ENCODE results near the gene SMARCE1.

SMARCE1 gene

GRCh38 chr17:40625311-40625710 is 22.3 kb downstream of the SMARCE1 start:
- POLR2A ChIA-PET: interaction anchor here (1.2 to 2.0 kb wide), 2 partner anchors 10 to 22 kb away, joined by 3 to 12 read pairs; partner anchors contain the start of gene SMARCE1

DNA sequence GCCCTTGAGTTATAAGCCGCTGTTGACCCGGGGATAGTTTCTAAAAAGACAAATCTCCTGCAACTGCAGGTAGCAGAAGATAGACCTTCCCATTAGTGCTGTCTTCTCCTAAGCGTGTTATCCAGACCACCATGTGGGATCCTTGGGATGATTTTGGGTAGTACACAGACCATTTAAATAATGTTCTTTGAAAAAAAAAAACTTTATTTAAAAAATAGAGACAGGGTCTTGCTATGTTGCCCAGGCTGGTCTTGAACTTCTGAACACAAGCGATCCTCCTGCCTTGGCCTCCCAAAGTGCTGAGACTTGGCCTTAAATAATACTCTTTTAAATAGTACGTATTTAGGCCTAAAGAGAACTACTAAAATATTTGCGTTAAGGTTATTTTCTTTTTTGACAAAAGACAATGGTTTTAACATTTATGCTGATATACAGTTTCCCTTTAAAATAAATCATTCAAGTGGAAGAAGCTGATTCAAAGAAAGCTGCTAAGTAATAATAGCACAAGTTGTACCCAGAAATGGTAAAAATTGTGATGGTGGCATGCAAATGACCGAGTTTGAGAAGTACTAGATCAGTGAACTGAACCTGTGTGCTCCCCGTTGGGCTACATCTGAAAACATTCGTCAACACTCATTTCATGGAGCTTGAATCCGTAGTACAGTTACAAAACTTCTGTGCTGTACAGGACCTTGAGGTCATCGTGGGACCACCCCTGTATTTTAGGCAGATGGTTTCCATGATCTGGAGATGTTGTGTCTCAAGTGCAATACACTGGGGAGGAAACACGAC is 24.0 kb downstream of the SMARCE1 start:
- ChIA-PET CTCF (interaction anchor here (2.2 kb wide), 1 partner anchor 8 kb away, joined by 7 read pairs; no protein-coding TSS in a partner anchor), POLR2A (interaction anchor here (2.0 kb wide), 1 partner anchor 24 kb away, joined by 12 read pairs; the partner anchor contains the start of gene SMARCE1)
- DNase-seq (ENCODE audit: extremely low spot score): no peak
- no peak for TF ChIP-seq HDGF (IDR thresholded peaks at IDR 0.05; ENCODE audit: borderline replicate concordance)
- TF ChIP-seq BHLHE40 (IDR thresholded peaks at IDR 0.05; ENCODE audit: borderline replicate concordance): no peak
- no peak for TF ChIP-seq ARNT (IDR thresholded peaks at IDR 0.05)
- TF ChIP-seq SUZ12 (IDR thresholded peaks at IDR 0.05): no peak
- TF ChIP-seq NFRKB (IDR thresholded peaks at IDR 0.05): no peak
- no peak for TF ChIP-seq LEF1 (IDR thresholded peaks at IDR 0.05; ENCODE audit: borderline replicate concordance)
- no peak for TF ChIP-seq FOXA1 (IDR thresholded peaks at IDR 0.05)
- TF ChIP-seq FOXM1 (IDR thresholded peaks at IDR 0.05; ENCODE audit: borderline replicate concordance): no peak

More at GRCh38 chr17:40625311-40625710, 22.3 kb downstream of the SMARCE1 start:
- CTCF ChIA-PET: interaction anchor here (1.4 to 2.2 kb wide), 2 partner anchors 10 to 15 kb away, joined by 3 to 7 read pairs; no protein-coding TSS in a partner anchor
- TF ChIP-seq NFRKB (IDR thresholded peaks at IDR 0.05) (no peak), FOXM1 (IDR thresholded peaks at IDR 0.05; ENCODE audit: borderline replicate concordance) (no peak), L3MBTL2 (conservative IDR thresholded peaks at IDR 0.05) (no peak), BHLHE40 (IDR thresholded peaks at IDR 0.05; ENCODE audit: borderline replicate concordance) (no peak), LEF1 (IDR thresholded peaks at IDR 0.05; ENCODE audit: borderline replicate concordance) (no peak), CTBP1 (IDR thresholded peaks at IDR 0.05; ENCODE audit: borderline replicate concordance) (no peak), ZNF384 (IDR thresholded peaks at IDR 0.05) (no peak), ARNT (IDR thresholded peaks at IDR 0.05) (no peak), HDGF (IDR thresholded peaks at IDR 0.05; ENCODE audit: borderline replicate concordance) (no peak), FOXA1 (IDR thresholded peaks at IDR 0.05) (no peak), TARDBP (IDR thresholded peaks at IDR 0.05) (no peak), SP1 (IDR thresholded peaks at IDR 0.05) (no peak), SUZ12 (IDR thresholded peaks at IDR 0.05) (no peak), PKNOX1 (IDR thresholded peaks at IDR 0.05) (no peak), FOXK2 (IDR thresholded peaks at IDR 0.05) (no peak), ELF4 (IDR thresholded peaks at IDR 0.05) (no peak)
- no peak for DNase-seq (ENCODE audit: extremely low spot score)

- ChIA-PET CTCF (no interaction called here), POLR2A (interaction anchor here (1.1 kb wide), 1 partner anchor 26 kb away, joined by 3 read pairs; no protein-coding TSS in a partner anchor)
- no peak for DNase-seq (ENCODE audit: extremely low spot score)
- no peak for TF ChIP-seq FOXM1 (IDR thresholded peaks at IDR 0.05; ENCODE audit: borderline replicate concordance)
- no peak for TF ChIP-seq ARNT (IDR thresholded peaks at IDR 0.05)
- TF ChIP-seq BHLHE40 (IDR thresholded peaks at IDR 0.05; ENCODE audit: borderline replicate concordance): no peak
- no peak for TF ChIP-seq LEF1 (IDR thresholded peaks at IDR 0.05; ENCODE audit: borderline replicate concordance)
- TF ChIP-seq PKNOX1 (IDR thresholded peaks at IDR 0.05): no peak
- TF ChIP-seq ZNF384 (IDR thresholded peaks at IDR 0.05): no peak
- no peak for TF ChIP-seq SUZ12 (IDR thresholded peaks at IDR 0.05)
- TF ChIP-seq CTBP1 (IDR thresholded peaks at IDR 0.05; ENCODE audit: borderline replicate concordance): no peak
- no peak for TF ChIP-seq ELF4 (IDR thresholded peaks at IDR 0.05)
- no peak for TF ChIP-seq NFRKB (IDR thresholded peaks at IDR 0.05)
- no peak for TF ChIP-seq TARDBP (IDR thresholded peaks at IDR 0.05)
- TF ChIP-seq FOXK2 (IDR thresholded peaks at IDR 0.05): no peak
- no peak for TF ChIP-seq SP1 (IDR thresholded peaks at IDR 0.05)
- no peak for TF ChIP-seq HDGF (IDR thresholded peaks at IDR 0.05; ENCODE audit: borderline replicate concordance)
- no peak for TF ChIP-seq FOXA1 (IDR thresholded peaks at IDR 0.05)
- TF ChIP-seq L3MBTL2 (conservative IDR thresholded peaks at IDR 0.05): no peak
Measured at GRCh38 chr17:40622509-40622928, 25.1 kb downstream of the SMARCE1 start.

- TF ChIP-seq L3MBTL2 (conservative IDR thresholded peaks at IDR 0.05): no peak
- TF ChIP-seq ZNF384 (IDR thresholded peaks at IDR 0.05): no peak
- TF ChIP-seq ELF4 (IDR thresholded peaks at IDR 0.05): no peak
- TF ChIP-seq SUZ12 (IDR thresholded peaks at IDR 0.05): no peak
- no peak for TF ChIP-seq TARDBP (IDR thresholded peaks at IDR 0.05)
- ChIA-PET CTCF (no interaction called here), POLR2A (interaction anchor here (1.1 kb wide), 1 partner anchor 27 kb away, joined by 3 read pairs; no protein-coding TSS in a partner anchor)
- no peak for DNase-seq (ENCODE audit: extremely low spot score)
Measured at GRCh38 chr17:40621578-40621977, 26.0 kb downstream of the SMARCE1 start.

GRCh38 chr17:40621019-40621418 is 26.6 kb downstream of the SMARCE1 start:
- CTCF ChIA-PET: interaction anchor here (1.4 kb wide), 1 partner anchor 101 kb away, joined by 3 read pairs; no protein-coding TSS in a partner anchor
- DNase-seq (ENCODE audit: extremely low spot score): no peak
- TF ChIP-seq FOXM1 (IDR thresholded peaks at IDR 0.05; ENCODE audit: borderline replicate concordance) (no peak), LEF1 (IDR thresholded peaks at IDR 0.05; ENCODE audit: borderline replicate concordance) (no peak), ELF4 (IDR thresholded peaks at IDR 0.05) (no peak), TARDBP (IDR thresholded peaks at IDR 0.05) (no peak), PKNOX1 (IDR thresholded peaks at IDR 0.05) (no peak), BHLHE40 (IDR thresholded peaks at IDR 0.05; ENCODE audit: borderline replicate concordance) (no peak), L3MBTL2 (conservative IDR thresholded peaks at IDR 0.05) (no peak), SUZ12 (IDR thresholded peaks at IDR 0.05) (no peak), NFRKB (IDR thresholded peaks at IDR 0.05) (no peak), SP1 (IDR thresholded peaks at IDR 0.05) (no peak), ZNF384 (IDR thresholded peaks at IDR 0.05) (no peak), CTBP1 (IDR thresholded peaks at IDR 0.05; ENCODE audit: borderline replicate concordance) (no peak), HDGF (IDR thresholded peaks at IDR 0.05; ENCODE audit: borderline replicate concordance) (no peak), FOXA1 (IDR thresholded peaks at IDR 0.05) (no peak), FOXK2 (IDR thresholded peaks at IDR 0.05) (no peak), ARNT (IDR thresholded peaks at IDR 0.05) (no peak)
- POLR2A ChIA-PET: no interaction called here

All from HEK293T (cell line).